ENCODE measurements around the gene GSDMA.
A peak's percentile ranks its signal among the peaks of the same experiment; 100 is the strongest.

GSDMA gene

DNA sequence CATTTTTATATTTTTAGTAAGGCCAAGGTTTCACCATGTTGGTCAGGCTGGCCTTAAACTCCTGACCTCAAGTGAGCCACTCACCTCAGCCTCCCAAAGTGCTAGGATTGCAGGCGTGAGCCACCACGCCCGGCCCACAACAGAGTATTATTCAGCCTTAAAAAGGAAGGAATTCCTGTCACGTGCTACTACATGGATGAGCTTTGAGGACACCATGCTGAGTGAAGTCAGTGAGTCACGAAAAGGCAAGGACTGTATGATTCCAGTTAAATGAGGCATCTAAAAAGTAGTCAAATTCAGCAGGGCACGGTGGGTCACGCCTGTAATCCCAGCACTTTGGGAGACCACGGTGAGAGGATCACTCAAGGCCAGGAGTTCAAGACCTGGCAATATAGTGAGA lies 62.1 kb downstream of the GSDMA start:
- DNase-seq, result no peak

GRCh38 chr17:40025559-40025958 lies 62.8 kb downstream of the GSDMA start:
- no peak for DNase-seq

GRCh38 chr17:40025991-40026815 lies 63.4 kb downstream of the GSDMA start:
- no peak for DNase-seq

GRCh38 chr17:40026816-40027613 lies 64.2 kb downstream of the GSDMA start:
- peak; percentile 38 for DNase-seq

Measured in NCI-H1048 (cell line).